OCI-LY3 (cell line): ENCODE data around the gene SH3GL1.

Experiments used
- EZH2phosphoT487 ChIP-seq: fragments of 200-600 bp; shearing (Covaris generic); IDR thresholded peaks from 2 replicates; pipeline ENCODE4 v1.6.1; 2018; ENCODE audit warnings: antibody characterized with exemption, mixed run types, low read depth
- TF ChIP-seq, protein P1 (sequence below): fragments of 200-600, 300-600 bp; sonication (generic); IDR thresholded peaks from 2 replicates; pipeline ENCODE4 v1.5.1; 2014; ENCODE audit warnings: antibody characterized with exemption, low read length, low read depth

DNA sequence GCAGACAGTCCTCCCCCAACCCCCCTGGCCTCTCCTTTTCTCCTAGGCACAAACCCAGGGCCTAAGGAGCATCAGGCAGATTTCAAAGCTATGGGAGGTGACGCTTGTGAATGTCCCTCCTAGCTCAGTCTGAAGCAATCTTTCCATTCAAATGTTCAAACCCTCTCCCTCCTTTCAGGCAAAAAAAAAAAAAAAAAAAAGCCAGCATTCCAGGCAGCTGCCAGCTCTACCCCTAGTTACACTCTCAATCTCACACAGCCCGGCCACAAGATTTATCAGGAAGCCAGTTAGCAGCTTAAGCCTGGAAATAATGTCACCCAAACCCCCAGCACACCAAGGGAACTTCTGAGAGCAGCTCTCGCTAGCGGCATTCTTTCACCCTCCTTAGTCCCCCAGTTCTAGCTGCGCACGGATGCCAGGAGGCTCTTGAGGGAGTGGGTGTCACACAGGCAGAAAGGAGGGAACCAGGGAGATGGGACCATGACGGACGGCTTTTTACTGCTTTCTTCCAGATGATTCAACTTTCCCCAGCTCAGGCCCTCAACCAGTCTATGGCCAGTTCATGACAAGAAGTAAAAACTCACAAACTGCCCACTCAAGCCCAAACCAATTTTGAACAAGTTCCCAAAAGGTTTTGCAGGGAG is 6.3 kb downstream of the SH3GL1 start:
- TF ChIP-seq, protein P1, sequence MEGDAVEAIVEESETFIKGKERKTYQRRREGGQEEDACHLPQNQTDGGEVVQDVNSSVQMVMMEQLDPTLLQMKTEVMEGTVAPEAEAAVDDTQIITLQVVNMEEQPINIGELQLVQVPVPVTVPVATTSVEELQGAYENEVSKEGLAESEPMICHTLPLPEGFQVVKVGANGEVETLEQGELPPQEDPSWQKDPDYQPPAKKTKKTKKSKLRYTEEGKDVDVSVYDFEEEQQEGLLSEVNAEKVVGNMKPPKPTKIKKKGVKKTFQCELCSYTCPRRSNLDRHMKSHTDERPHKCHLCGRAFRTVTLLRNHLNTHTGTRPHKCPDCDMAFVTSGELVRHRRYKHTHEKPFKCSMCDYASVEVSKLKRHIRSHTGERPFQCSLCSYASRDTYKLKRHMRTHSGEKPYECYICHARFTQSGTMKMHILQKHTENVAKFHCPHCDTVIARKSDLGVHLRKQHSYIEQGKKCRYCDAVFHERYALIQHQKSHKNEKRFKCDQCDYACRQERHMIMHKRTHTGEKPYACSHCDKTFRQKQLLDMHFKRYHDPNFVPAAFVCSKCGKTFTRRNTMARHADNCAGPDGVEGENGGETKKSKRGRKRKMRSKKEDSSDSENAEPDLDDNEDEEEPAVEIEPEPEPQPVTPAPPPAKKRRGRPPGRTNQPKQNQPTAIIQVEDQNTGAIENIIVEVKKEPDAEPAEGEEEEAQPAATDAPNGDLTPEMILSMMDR, result no peak
- TF ChIP-seq EZH2phosphoT487, result no peak
